PC-3 (cell line): ENCODE measurements around the gene NUP133. TPM values are rescaled to one million over a fixed set of nuclear protein-coding genes. Genes with fewer than 3 reads are reported as not detected.

Source experiments
- ATAC-seq: fragments of 200-7000 bp; cut with Tn5 transposase; 2 replicates; pipeline ENCODE4 v1.9.1; 2020; ENCODE audit warnings: mild to moderate bottlenecking, moderate library complexity
- BruUV-seq: library from RNA; stranded (reverse); fragments of 400-500 nt; replicated peaks from 2 replicates; lab custom pipeline; 2021; lab: Mats Ljungman, UMichigan
- CTCF ChIA-PET: fragments of 300-600 bp; sonication (Branson Sonifier 250); formaldehyde crosslinking; loops from one replicate; lab custom pipeline; 2022; ENCODE audit warnings: antibody characterized with exemption; lab: Charles Lee
- POLR2A ChIA-PET: fragments of 300-600 bp; sonication (Branson Sonifier 250); formaldehyde crosslinking; loops from one replicate; lab custom pipeline; 2022; ENCODE audit warnings: antibody characterized with exemption; ENCODE audit not compliant: unreplicated experiment; lab: Charles Lee
- DNase-seq: peaks from one replicate; pipeline ENCODE4 v3.0.0-alpha.2; 2015
- H2AFZ ChIP-seq: fragments of 300-600 bp; sonication (generic); 2 replicates; pipeline ENCODE4 v1.6.0; 2016; ENCODE audit warnings: antibody characterized with exemption, low read length
- H3F3A ChIP-seq: fragments of 300-600 bp; sonication (generic); one replicate; pipeline ENCODE4 v1.6.0; 2017; ENCODE audit warnings: antibody characterized with exemption, low read length, control low read depth, mild to moderate bottlenecking; ENCODE audit not compliant: unreplicated experiment
- H3K27ac ChIP-seq: fragments of 300-600 bp; sonication (generic); 2 replicates; pipeline ENCODE4 v1.5.1; 2016; ENCODE audit warnings: mild to moderate bottlenecking, low read length
- H3K27me3 ChIP-seq: fragments of 300-600 bp; sonication (generic); 2 replicates; pipeline ENCODE4 v1.6.1; 2016; ENCODE audit warnings: low read length, mixed read lengths
- H3K36me3 ChIP-seq: fragments of 300-600 bp; sonication (generic); 2 replicates; pipeline ENCODE4 v1.6.1; 2016; ENCODE audit warnings: low read depth, mixed run types, low read length, mixed read lengths
- H3K4me1 ChIP-seq: fragments of 300-600 bp; sonication (generic); 2 replicates; pipeline ENCODE4 v1.5.1; 2016; ENCODE audit warnings: low read length; ENCODE audit not compliant: insufficient read depth
- H3K4me2 ChIP-seq: fragments of 300-600 bp; sonication (generic); 2 replicates; pipeline ENCODE4 v1.6.0; 2016; ENCODE audit warnings: low read length
- H3K4me3 ChIP-seq: fragments of 300-600 bp; sonication (generic); 2 replicates; pipeline ENCODE4 v1.5.1; 2016; ENCODE audit warnings: mild to moderate bottlenecking, low read length, mixed read lengths
- H3K79me2 ChIP-seq: fragments of 300-600 bp; sonication (generic); 2 replicates; pipeline ENCODE4 v1.6.1; 2017; ENCODE audit warnings: low read length, mixed read lengths
- H3K9ac ChIP-seq: fragments of 300-600 bp; sonication (generic); 2 replicates; pipeline ENCODE4 v1.6.0; 2016; ENCODE audit warnings: mild to moderate bottlenecking, low read length
- H3K9me2 ChIP-seq: fragments of 300-600 bp; sonication (generic); replicated peaks from 2 replicates; pipeline ENCODE4 v1.6.1; 2016; ENCODE audit warnings: mixed run types, low read length, mixed read lengths
- H3K9me3 ChIP-seq: fragments of 300-600 bp; sonication (generic); 2 replicates; pipeline ENCODE4 v1.6.1; 2016; ENCODE audit warnings: low read length, mixed read lengths
- H4K20me1 ChIP-seq: fragments of 300-600 bp; sonication (generic); 2 replicates; pipeline ENCODE4 v1.6.1; 2016; ENCODE audit warnings: low read length, mixed read lengths
- EZH2 ChIP-seq: fragments of 300-600 bp; sonication (generic); IDR thresholded peaks from one replicate; pipeline ENCODE4 v1.6.1; 2017; ENCODE audit warnings: antibody characterized with exemption, mild to moderate bottlenecking, low read length; ENCODE audit not compliant: unreplicated experiment
- EZH2phosphoT487 ChIP-seq: fragments of 300-600 bp; sonication (generic); IDR thresholded peaks from 2 replicates; pipeline ENCODE4 v1.6.1; 2018; ENCODE audit warnings: mild to moderate bottlenecking, antibody characterized with exemption, low read length, borderline replicate concordance
- intact Hi-C: fragments of 100-400 bp; cut with micrococcal nuclease; formaldehyde crosslinking; loops from 2 replicates; pipeline ENCODE4 v1.9.0; 2023
- total RNA-seq: library from RNA; depleted of rRNA; stranded (reverse); fragments of >200 nt; gene quantifications from 2 replicates; pipeline ENCODE4 v1.2.3, GENCODE V29; 2014
- TF ChIP-seq, protein P1 (sequence below): fragments of 300-600 bp; sonication (generic); conservative IDR thresholded peaks from 2 replicates; pipeline ENCODE4 v1.5.1; 2017; ENCODE audit warnings: antibody characterized with exemption, low read depth, mild to moderate bottlenecking, low read length

The NUP133 gene
- total RNA-seq, 1 experiment from 2014 or later = 63.6 TPM

DNA sequence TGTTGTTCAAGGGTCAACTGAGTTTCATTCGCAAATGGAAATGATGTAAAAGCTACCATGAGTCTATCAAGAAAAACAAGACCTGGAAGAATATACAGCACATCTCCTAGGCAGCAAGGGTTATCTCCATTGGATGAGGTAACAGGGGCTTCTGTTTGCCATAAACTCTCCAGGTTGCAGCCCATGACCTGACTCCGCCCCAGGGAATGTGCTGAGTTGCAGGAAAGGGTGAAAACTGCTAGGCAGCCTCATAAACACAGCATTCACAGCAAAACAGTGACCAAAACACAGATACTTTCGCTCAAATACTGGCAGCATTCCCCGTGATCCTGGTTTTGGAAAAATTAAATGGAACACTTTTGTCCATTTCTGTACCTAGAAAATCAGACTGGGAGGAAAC lies 54.1 kb downstream of the NUP133 start:
- no peaks in the 10 kb centered on the region for H3K79me2 ChIP-seq
- no TSS peak for BruUV-seq
- H3K27me3 ChIP-seq = no peaks in the 10 kb centered on the region
- TF ChIP-seq, protein P1, sequence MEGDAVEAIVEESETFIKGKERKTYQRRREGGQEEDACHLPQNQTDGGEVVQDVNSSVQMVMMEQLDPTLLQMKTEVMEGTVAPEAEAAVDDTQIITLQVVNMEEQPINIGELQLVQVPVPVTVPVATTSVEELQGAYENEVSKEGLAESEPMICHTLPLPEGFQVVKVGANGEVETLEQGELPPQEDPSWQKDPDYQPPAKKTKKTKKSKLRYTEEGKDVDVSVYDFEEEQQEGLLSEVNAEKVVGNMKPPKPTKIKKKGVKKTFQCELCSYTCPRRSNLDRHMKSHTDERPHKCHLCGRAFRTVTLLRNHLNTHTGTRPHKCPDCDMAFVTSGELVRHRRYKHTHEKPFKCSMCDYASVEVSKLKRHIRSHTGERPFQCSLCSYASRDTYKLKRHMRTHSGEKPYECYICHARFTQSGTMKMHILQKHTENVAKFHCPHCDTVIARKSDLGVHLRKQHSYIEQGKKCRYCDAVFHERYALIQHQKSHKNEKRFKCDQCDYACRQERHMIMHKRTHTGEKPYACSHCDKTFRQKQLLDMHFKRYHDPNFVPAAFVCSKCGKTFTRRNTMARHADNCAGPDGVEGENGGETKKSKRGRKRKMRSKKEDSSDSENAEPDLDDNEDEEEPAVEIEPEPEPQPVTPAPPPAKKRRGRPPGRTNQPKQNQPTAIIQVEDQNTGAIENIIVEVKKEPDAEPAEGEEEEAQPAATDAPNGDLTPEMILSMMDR = no peak
- no peak for TF ChIP-seq EZH2phosphoT487
- no peak for TF ChIP-seq EZH2
- peaks cover 28% of the 10 kb centered on the region for H3K36me3 ChIP-seq
- no peaks in the 10 kb centered on the region for H4K20me1 ChIP-seq
- H3K4me3 ChIP-seq = no peak overlapping the region
- no peak overlapping the region for H3K4me2 ChIP-seq
- 0 out of 2 replicates have a peak, but pooled peaks cover 3% of the 10 kb centered on the region for H3K4me1 ChIP-seq
- no peak overlapping the region for H2AFZ ChIP-seq
- H3K9ac ChIP-seq = no peak overlapping the region
- intact Hi-C loops = no loop called here
- H3K27ac ChIP-seq = no peak overlapping the region
- POLR2A ChIA-PET = no interaction called here
- no peak for ATAC-seq
- CTCF ChIA-PET = no interaction called here
- no peaks in the 10 kb centered on the region for H3K9me3 ChIP-seq
- H3F3A ChIP-seq = no peaks in the 10 kb centered on the region
- H3K9me2 ChIP-seq = no peaks in the 10 kb centered on the region
- DNase-seq = no peak

DNA sequence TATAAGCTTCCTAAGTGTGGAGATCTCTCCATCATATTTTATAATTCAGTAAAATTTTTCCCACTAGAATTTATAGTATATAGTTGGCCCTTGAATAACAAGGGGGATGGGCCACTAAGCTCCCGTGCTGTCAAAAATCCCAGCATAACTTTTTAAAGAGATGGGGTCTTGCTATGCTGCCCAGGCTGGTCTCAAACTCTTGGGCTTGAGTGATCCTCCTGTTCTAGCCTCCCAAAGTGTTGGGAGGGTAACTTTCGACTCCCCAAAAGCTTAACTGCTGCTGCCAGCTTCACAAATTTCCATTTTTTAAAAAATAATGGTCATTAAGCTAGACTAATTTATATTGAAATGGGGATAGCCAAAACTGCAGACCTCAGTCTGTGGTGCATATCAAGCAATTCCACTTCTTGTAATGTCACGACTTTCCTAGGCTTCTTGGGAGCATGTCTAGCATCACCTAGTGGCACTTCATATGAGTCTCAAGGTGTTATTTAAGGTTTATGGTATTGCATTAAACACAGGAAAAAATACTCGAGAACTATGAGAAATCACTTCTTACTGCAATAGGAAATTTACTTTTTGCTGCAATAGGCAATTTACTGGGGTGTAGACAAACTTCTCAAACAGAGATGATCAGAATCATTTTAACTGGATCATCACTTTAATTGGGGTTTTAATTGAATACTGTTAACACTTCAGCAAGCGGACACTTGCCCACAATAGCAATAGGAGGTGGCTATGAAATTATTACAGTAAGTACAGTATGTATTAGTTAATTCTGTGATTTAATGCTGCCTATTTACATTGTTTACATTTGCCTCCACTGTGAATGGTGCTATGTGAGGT lies 55.0 kb downstream of the NUP133 start:
- Histone ChIP-seq H3F3A (no peaks in the 10 kb centered on the region), H3K36me3 (peaks cover 32% of the 10 kb centered on the region), H4K20me1 (no peaks in the 10 kb centered on the region), H3K27ac (no peak overlapping the region), H3K9me3 (no peaks in the 10 kb centered on the region), H3K4me2 (no peak overlapping the region), H2AFZ (no peak overlapping the region), H3K4me1 (0 out of 2 replicates have a peak, but pooled peaks cover 3% of the 10 kb centered on the region), H3K9me2 (no peaks in the 10 kb centered on the region), H3K79me2 (no peaks in the 10 kb centered on the region), H3K9ac (no peak overlapping the region), H3K4me3 (no peak overlapping the region), H3K27me3 (no peaks in the 10 kb centered on the region)
- DNase-seq = peak; percentile 52
- intact Hi-C loops = loop anchor here (1.0 kb wide), 1 partner anchor 195 kb away; no protein-coding TSS in a partner anchor
- TF ChIP-seq EZH2phosphoT487 = no peak
- TF ChIP-seq, protein P1 = peak; percentile 85
- BruUV-seq = no TSS peak
- ChIA-PET CTCF (interaction anchor here (1.0 kb wide), 1 partner anchor 195 kb away, joined by 6 read pairs; no protein-coding TSS in a partner anchor), POLR2A (no interaction called here)
- ATAC-seq = peak; percentile 67

DNA sequence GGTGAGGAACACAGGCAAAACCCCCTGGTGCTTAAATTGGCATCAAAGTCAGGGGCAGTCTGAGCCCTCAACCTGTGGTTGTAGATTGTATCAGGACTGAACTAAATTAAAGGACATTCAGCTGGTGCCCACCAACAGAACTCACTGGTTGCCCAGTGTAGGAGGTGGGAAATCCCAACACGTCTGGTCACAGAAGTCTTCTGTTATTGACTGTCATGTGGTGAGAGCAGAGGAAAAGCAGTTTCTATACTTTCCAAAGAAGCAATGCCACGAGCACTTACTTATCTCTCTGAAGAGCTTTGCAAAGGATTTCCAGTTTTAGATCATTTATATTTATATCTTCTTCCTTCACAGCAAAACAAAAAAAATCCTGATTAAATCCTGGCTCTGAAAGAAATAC lies 59.3 kb downstream of the NUP133 start:
- Histone ChIP-seq H3K79me2 (no peaks in the 10 kb centered on the region), H3K9me2 (no peaks in the 10 kb centered on the region), H3K4me3 (no peak overlapping the region), H3K27ac (no peak overlapping the region), H3K36me3 (peaks cover 28% of the 10 kb centered on the region), H3K9ac (no peak overlapping the region), H3K4me1 (no peaks in the 10 kb centered on the region), H4K20me1 (no peaks in the 10 kb centered on the region), H3K9me3 (no peaks in the 10 kb centered on the region), H2AFZ (no peak overlapping the region), H3K4me2 (no peak overlapping the region), H3F3A (no peaks in the 10 kb centered on the region), H3K27me3 (no peaks in the 10 kb centered on the region)
- no peak for DNase-seq
- ChIA-PET CTCF (no interaction called here), POLR2A (no interaction called here)
- intact Hi-C loops = no loop called here
- TF ChIP-seq EZH2phosphoT487 = no peak
- TF ChIP-seq, protein P1 = no peak
- no peak for TF ChIP-seq EZH2
- no TSS peak for BruUV-seq
- ATAC-seq = no peak
